TTC549 (cell line): ENCODE measurements around the gene ANKRD13A.
"Not testable (repeated sequence)": the region's sequence is repeated elsewhere in the genome, so short reads cannot be mapped to it uniquely, and the experiment has no call there.

Experiments
- FAIRE-seq: peaks from 2 replicates; lab custom pipeline; 2012; peaks lifted over from hg19 to GRCh38; lab: Jason Lieb, UNC

ANKRD13A gene

GRCh38 chr12:109986236-109986635 is 13.0 kb upstream of the ANKRD13A start:
- not testable (repeated sequence) for FAIRE-seq

GRCh38 chr12:109987615-109988014 is 11.6 kb upstream of the ANKRD13A start:
- FAIRE-seq, result no peak

- FAIRE-seq, result no peak
These were observed 11.0 kb upstream of the ANKRD13A start for GRCh38 chr12:109988274-109988673.

DNA sequence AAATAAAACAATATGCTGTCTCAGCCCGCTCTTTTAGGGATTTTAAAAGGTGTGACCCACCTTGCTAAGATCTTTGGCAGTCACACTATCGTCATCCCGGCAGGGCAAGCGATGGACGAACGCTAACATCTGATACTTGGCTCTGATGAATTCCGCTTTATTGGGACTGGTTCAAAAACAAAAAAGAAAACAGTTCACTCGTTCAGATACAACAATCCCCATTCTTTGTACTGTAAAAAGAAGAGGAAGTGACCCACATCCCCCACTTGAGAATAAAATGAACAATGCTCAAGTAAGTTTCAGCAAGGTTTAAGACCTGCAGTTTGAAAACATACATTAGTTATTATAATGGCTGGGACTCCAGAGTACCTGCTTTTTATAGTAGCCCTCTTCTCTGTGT is 10.3 kb upstream of the ANKRD13A start:
- no peak for FAIRE-seq

- FAIRE-seq, result no peak
These were observed 9.8 kb upstream of the ANKRD13A start for GRCh38 chr12:109989380-109989779.

GRCh38 chr12:109991586-109991985 is 7.6 kb upstream of the ANKRD13A start:
- FAIRE-seq, result no peak

GRCh38 chr12:109993091-109993490 is 6.1 kb upstream of the ANKRD13A start:
- FAIRE-seq, result no peak

- no peak for FAIRE-seq
These were observed 4.6 kb upstream of the ANKRD13A start for GRCh38 chr12:109994401-109995175.

GRCh38 chr12:109995361-109995685 is 3.9 kb upstream of the ANKRD13A start:
- FAIRE-seq, result no peak

GRCh38 chr12:109995686-109996482 is 3.3 kb upstream of the ANKRD13A start, which contains the start of gene GIT2:
Gene GIT2, minus strand, starts transcription at chr12:109996368. Its CDS starts 144 bp downstream, at chr12:109996224.
- FAIRE-seq, result no peak

DNA sequence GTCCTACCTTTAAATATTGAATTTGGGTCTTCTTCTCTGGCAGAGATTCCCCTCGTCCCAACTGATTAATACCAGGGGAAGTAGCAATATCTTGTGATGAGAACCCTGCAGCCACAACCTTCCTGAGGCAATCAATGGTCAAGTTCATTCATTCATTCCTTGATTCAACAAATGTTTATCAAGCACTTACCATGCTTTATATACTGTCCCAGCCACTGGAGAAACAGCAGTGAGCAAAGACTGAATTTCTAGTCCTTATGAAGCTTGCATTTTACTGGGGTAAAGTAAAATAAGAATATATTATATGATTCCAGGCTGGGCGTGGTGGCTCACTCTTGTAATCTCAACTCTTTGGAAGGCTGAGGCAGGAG is 2.8 kb upstream of the ANKRD13A start:
- no peak for FAIRE-seq

GRCh38 chr12:109997393-109997792 is 1.8 kb upstream of the ANKRD13A start:
- no peak for FAIRE-seq

DNA sequence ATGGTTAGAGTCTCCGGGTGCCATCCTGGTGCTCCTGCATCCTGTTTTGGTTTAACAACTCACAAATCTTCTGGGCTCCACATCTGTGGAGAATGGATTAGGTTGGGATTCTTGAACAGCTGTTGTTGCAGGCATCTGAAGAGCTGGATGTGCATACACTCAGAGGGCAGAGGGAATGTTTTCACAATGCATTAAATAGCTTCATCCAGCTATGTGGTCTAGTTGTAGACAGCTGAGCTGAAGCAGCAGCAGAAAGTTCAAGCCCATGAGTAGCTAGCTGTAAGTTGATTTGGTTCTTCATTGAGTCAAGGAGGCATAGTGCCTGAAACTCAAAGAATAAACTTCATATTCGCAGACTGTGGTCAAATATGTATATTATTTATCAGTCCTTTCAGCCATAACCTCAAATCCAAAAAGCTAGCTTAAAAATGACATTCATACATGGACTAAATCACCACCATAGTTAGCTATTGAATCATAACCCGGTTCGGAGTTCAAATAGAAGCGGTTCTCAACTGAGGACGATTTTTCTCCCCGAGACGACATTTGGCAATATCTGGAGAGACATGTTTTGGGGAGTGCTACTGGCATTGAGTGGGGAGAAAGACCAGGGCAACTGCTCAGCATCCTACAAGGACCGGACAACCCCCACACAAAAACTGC is 858 bp upstream of the ANKRD13A start:
- FAIRE-seq, result no peak

DNA sequence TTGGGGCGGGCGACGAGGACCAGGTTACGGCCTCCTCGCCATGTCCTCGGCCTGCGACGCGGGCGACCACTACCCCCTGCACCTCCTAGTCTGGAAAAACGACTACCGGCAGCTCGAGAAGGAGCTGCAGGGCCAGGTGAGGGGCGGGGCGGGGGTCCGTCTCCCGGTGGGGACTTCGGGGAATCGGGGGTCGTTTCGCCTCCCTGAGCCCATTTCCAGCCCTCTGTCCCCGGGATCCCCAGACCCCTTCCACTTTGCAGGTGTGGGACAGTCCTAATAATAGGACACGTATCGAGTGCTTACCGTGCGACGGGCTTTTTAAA is 380 bp downstream of the ANKRD13A start:
- no peak for FAIRE-seq

DNA sequence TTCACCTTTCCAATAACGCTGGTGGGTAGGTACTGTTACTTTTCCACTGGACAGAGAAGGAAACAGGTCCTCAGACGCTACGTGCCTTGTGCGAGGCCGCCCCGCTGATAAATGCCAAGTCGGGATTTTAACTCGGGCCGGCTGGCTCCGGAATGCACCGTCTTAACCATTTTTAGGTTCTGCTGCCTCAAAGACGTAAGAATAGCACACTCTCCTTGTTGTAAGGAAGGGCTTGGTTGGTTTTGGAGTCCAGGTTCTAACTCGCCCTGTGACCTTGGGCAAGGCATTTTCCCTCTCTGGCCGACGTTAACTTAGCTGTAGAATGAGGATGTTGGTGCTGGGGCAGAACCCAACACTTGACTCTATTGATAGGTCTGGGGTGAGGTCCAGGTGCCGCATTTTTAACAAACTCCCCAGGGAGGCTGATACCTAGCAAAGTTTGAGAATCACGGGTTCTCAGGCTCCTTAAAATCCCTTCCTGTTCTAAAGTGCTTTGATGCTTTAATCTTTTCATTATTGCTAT is 814 bp downstream of the ANKRD13A start:
- FAIRE-seq, result no peak

GRCh38 chr12:110001596-110001995 is 2.4 kb downstream of the ANKRD13A start:
- no peak for FAIRE-seq

DNA sequence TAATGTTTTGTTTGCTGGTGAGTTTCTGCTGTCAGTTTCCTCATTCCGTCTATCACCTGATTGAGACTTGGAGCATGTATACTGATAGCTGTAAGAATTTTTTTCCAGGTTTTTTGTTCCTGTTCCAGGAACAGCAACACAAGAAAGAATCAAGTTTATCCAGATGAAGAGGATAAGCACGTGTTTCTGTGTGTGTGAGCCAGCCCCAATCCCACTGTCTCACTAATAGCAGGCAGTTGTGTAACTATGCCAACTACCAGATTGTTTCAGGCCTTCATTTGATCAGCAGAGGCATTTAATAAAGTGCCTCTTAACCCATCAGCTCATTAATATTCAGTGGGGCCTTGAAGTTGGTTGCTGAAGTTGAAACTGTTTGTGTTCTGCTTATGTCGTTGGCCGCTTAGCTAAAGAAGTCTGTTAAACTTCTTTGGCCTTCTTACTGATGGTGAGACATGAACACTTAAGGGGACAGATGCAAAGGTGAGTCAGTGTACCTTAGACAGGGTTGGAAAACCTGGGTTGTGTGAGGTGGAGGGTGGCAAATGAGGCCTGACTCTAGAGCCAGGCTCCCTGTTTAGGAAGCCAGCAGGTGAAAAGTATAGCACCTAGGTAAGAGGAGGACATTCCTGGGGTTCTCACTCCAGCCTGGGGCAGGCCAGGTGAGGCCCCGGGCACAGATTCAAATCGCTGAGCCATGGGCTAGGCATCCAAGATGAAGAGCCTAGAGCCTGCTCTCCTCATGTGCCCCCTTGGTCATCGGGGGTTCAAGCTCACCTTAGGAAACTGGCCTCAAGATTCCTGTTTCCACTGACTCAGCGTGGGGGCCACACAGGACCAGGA is 3.7 kb downstream of the ANKRD13A start:
- no peak for FAIRE-seq

- FAIRE-seq, result no peak
These were observed 5.4 kb downstream of the ANKRD13A start for GRCh38 chr12:110004598-110004997.

GRCh38 chr12:110005319-110005973 is 6.2 kb downstream of the ANKRD13A start:
- FAIRE-seq, result no peak

- no peak for FAIRE-seq
These were observed 6.9 kb downstream of the ANKRD13A start for GRCh38 chr12:110006115-110006514.

GRCh38 chr12:110007881-110008280 is 8.7 kb downstream of the ANKRD13A start:
- FAIRE-seq, result no peak
